Spleen (tissue), 7 donors: ENCODE measurements around the gene PPP1R9B.

Source experiments
- POLR2A ChIP-seq, 3 donors: fragments of 450-650 bp; IDR thresholded peaks; one replicate each; pipeline ENCODE4 v1.5.1; 2017; ENCODE audit warnings: antibody characterized with exemption in 3 of 3, mild to moderate bottlenecking in 1 of 3
- POLR2AphosphoS5 ChIP-seq, 3 donors: sonication (generic); formaldehyde crosslinking; IDR thresholded peaks; one replicate each; pipeline ENCODE4 v1.5.1; 2017; ENCODE audit warnings: antibody characterized with exemption in 3 of 3
- TF ChIP-seq, protein P1 (sequence below), 11 experiments: fragments of 200-600 bp in 7 of 11; fragments of 450-650 bp in 4 of 11; sonication (generic) in 4 of 11; IDR thresholded peaks in 8 of 11; conservative IDR thresholded peaks in 3 of 11; 1 replicate in 7 of 11; 2 replicates in 4 of 11; pipeline versions ENCODE4 v1.4.0 to v1.8.0; 2016 to 2021; ENCODE audit warnings: antibody characterized with exemption in 11 of 11, inconsistent platforms in 4 of 11, mild to moderate bottlenecking in 1 of 11
- donor health status: DM: no; HTN: no; CAD: no; lungs with moderate emphysema.
- donor health status: DM: no; HTN: no; CAD: no.
- donor health status: DM: no; HTN: no; CAD: no.

DNA sequence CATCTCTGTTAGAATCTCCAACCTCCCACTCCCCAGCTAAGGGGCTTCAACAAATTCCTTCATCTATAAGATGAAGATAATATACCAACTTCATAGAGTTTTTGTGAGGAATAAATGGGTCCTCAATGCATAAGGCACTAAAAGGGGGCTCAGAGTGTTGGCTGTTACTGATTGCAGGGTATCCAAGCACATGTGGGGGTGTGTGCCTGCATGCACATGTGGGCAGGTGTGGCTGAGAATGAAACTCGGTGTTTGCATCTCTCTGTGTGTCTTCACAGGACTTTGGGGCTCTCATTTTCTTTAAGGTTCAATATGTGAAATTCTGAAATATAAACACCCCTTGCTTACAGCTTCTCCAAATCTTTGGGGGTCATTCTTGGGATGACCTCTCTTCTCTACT lies 4.1 kb upstream of the PPP1R9B start:
- TF ChIP-seq, protein P1, sequence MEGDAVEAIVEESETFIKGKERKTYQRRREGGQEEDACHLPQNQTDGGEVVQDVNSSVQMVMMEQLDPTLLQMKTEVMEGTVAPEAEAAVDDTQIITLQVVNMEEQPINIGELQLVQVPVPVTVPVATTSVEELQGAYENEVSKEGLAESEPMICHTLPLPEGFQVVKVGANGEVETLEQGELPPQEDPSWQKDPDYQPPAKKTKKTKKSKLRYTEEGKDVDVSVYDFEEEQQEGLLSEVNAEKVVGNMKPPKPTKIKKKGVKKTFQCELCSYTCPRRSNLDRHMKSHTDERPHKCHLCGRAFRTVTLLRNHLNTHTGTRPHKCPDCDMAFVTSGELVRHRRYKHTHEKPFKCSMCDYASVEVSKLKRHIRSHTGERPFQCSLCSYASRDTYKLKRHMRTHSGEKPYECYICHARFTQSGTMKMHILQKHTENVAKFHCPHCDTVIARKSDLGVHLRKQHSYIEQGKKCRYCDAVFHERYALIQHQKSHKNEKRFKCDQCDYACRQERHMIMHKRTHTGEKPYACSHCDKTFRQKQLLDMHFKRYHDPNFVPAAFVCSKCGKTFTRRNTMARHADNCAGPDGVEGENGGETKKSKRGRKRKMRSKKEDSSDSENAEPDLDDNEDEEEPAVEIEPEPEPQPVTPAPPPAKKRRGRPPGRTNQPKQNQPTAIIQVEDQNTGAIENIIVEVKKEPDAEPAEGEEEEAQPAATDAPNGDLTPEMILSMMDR (IDR thresholded peaks at IDR 0.05 in 8 of 11, conservative IDR thresholded peaks at IDR 0.05 in 3 of 11), result no peak
- TF ChIP-seq POLR2AphosphoS5 (IDR thresholded peaks at IDR 0.05) (no peak), POLR2A (IDR thresholded peaks at IDR 0.05) (no peak)
